ENCODE results near the gene ACSL6. TPM values are rescaled to one million over a fixed set of nuclear protein-coding genes. Genes with fewer than 3 reads are reported as not detected.

Gene ACSL6
- total RNA-seq, 1 experiment from 2014 or later = not detected

- DNase-seq (ENCODE audit: low read depth) = no peak
- in situ Hi-C loops (cut with HindIII; ENCODE audit: low pct_unique_long_range_greater_than_20kb, low sequenced_read_pairs) = no loop called here
Measured at GRCh38 chr5:132050136-132050535, 38.7 kb upstream of the ACSL6 start.

DNA sequence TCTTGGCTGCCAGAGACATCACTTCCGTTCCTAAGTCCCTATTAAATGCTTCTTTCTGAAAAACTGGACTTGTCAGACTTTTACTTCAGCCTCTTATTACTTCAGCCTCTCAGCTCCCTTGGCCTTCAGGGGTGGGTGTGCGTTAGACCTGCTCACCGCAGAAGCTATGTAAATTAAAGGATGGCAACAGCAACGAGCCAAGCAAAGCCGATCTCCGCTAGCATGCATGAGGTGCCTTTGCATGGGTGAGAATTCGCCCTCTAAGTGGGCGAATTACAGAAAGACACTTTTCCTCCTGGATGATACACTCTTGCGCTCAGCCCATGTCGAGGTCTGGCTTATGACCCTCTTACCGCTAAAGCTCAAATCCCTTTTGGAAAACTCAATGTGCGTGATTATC is 38.1 kb upstream of the ACSL6 start:
- in situ Hi-C loops (cut with HindIII; ENCODE audit: low pct_unique_long_range_greater_than_20kb, low sequenced_read_pairs) = no loop called here
- no peak for DNase-seq (ENCODE audit: low read depth)

GRCh38 chr5:132049093-132049492 is 37.6 kb upstream of the ACSL6 start:
- in situ Hi-C loops (cut with HindIII; ENCODE audit: low pct_unique_long_range_greater_than_20kb, low sequenced_read_pairs) = no loop called here
- no peak for DNase-seq (ENCODE audit: low read depth)

DNA sequence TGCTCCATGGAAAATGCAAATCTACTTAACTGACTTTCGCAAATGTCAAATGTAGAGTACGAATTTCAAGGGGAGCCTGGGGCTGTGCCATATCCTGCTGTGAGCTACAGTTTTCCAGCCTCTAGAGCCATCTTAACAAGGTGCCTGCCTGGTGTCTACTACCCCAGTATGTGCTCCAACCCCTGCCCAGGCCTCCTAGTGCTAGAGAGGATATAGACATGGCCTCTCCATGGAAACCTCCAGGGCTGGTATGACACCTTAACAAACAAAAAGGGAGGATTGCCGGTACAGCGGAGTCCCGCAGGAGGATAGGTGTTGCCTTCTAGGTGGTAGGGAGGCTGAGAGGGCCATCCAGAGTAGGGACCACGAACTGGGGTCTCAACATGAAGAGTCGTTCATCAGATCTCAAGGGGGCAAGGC is 35.4 kb upstream of the ACSL6 start:
- in situ Hi-C loops (cut with HindIII; ENCODE audit: low pct_unique_long_range_greater_than_20kb, low sequenced_read_pairs) = no loop called here

GRCh38 chr5:132044207-132044606 is 32.7 kb upstream of the ACSL6 start:
- DNase-seq (ENCODE audit: low read depth) = no peak
- in situ Hi-C loops (cut with HindIII; ENCODE audit: low pct_unique_long_range_greater_than_20kb, low sequenced_read_pairs) = no loop called here

More for the DNA sequence above, 35.4 kb upstream of the ACSL6 start:
- no peak for DNase-seq (ENCODE audit: low read depth)

GRCh38 chr5:132037353-132037752 is 25.9 kb upstream of the ACSL6 start:
- in situ Hi-C loops (cut with HindIII; ENCODE audit: low pct_unique_long_range_greater_than_20kb, low sequenced_read_pairs) = no loop called here
- DNase-seq (ENCODE audit: low read depth) = no peak

- in situ Hi-C loops (cut with HindIII; ENCODE audit: low pct_unique_long_range_greater_than_20kb, low sequenced_read_pairs) = no loop called here
Measured at GRCh38 chr5:132033122-132033521, 21.7 kb upstream of the ACSL6 start.

DNA sequence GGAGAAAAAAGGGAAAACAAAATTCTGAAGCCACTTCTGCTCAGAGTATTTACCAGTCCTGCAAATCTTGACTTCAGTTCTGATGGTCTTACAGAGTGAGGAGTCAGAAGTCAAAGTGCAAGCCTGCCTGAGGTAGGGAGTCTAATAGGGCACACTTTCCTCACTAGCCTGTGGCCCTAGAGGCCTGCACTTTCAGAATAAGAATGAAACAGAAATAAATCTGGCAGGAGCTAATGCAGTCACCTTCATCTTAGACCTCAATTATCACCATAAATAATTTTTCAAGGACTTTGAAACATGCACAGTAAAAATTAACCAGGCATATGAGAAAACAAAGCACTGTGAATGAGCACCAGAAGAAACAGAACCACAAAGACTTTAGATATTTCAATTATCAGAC is 20.7 kb upstream of the ACSL6 start:
- in situ Hi-C loops (cut with HindIII; ENCODE audit: low pct_unique_long_range_greater_than_20kb, low sequenced_read_pairs) = no loop called here
- no peak for DNase-seq (ENCODE audit: low read depth)

More at GRCh38 chr5:132033122-132033521, 21.7 kb upstream of the ACSL6 start:
- DNase-seq (ENCODE audit: low read depth) = no peak

GRCh38 chr5:132030610-132031009 is 19.2 kb upstream of the ACSL6 start:
- in situ Hi-C loops (cut with HindIII; ENCODE audit: low pct_unique_long_range_greater_than_20kb, low sequenced_read_pairs) = no loop called here
- DNase-seq (ENCODE audit: low read depth) = no peak

- DNase-seq (ENCODE audit: low read depth) = no peak
- in situ Hi-C loops (cut with HindIII; ENCODE audit: low pct_unique_long_range_greater_than_20kb, low sequenced_read_pairs) = no loop called here
Measured at GRCh38 chr5:132029609-132030330, 18.3 kb upstream of the ACSL6 start.

DNA sequence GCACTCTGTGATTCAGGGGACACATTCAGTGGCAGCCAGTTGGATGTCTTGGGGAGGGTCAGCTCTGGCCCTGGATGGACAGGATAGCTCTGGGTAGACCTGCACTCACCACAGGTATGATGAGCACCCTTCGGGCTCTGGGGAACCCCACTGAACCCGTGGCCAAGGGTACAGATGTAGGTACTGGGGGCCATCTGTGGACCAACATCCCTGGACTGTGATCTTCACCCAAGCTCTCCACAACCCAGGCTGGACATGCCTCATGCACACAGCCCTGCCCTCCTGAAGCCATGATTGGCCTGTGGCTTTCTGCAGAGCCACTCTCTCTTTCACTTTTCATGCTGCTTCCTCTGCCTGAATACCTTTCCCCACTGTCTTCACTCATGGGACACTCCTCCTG is 15.6 kb upstream of the ACSL6 start:
- DNase-seq (ENCODE audit: low read depth) = no peak
- in situ Hi-C loops (cut with HindIII; ENCODE audit: low pct_unique_long_range_greater_than_20kb, low sequenced_read_pairs) = no loop called here

DNA sequence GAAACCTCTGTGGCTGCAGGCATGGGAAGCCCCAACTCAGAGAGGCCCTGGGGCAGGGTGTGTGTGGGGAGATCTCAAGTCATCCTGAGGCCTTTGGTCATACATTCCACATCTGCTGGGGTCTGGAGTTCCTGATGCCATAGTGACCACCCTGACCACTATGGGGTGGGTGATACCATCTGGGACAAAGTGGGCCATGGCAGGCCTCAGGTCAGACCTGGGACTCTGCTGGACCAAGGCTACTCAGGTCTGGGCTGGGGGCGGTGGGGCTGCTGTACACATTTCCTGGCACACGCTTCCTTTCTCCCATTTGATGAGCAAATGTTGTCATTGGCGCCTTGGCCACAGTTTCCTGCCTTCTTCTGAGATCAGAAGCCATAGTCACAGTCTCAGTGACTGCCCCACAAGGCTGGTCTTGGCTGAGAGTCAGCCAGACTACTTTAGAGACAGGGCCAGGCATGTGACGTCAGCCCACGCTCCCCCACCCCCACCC is 15.1 kb upstream of the ACSL6 start:
- in situ Hi-C loops (cut with HindIII; ENCODE audit: low pct_unique_long_range_greater_than_20kb, low sequenced_read_pairs) = no loop called here

DNA sequence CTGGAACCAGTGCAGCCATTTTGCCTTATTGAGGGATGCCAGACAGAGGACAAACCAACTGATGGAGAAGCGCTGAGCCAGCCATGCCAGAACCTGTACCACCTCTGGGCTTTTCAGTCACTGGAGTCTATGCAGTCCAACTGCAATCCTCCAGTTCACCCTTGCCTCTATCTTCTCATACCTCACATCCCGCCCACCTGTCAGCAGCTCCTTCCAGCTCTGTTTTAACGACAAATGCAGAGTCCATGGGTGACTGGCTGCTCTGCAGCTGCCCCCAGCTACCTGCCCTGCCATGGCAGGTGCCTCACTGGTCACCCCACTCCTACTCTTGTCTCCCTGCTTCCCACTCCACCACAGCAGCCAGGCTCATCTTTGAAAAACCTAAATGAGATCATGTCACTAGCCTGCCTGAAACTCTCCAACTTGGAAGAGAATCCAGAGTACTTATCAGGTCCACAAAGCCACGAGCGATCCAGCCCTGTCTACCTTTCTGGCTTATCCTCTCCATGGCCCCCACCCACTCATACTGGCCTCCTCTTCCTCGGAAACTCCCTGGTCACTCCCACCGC is 14.0 kb upstream of the ACSL6 start:
- no peak for DNase-seq (ENCODE audit: low read depth)
- in situ Hi-C loops (cut with HindIII; ENCODE audit: low pct_unique_long_range_greater_than_20kb, low sequenced_read_pairs) = no loop called here

More for the DNA sequence above, 15.1 kb upstream of the ACSL6 start:
- DNase-seq (ENCODE audit: low read depth) = no peak

- in situ Hi-C loops (cut with HindIII; ENCODE audit: low pct_unique_long_range_greater_than_20kb, low sequenced_read_pairs) = no loop called here
- no peak for DNase-seq (ENCODE audit: low read depth)
Measured at GRCh38 chr5:132024789-132025402, 13.4 kb upstream of the ACSL6 start.

DNA sequence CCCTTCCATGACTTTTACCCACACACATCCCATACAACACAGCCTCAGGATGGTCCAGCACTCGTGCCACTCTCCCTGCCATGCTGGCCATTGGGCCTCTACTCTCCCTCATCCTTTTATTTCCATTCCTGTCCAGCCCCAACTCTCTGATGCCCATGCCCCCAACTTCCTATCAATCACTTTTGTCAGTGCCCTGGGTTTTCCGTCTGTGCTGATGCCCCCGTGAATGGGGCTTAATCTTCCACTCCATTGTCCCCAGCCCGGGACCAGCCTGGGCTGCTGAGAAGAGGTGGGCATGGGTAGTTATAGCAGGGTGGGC is 12.6 kb upstream of the ACSL6 start:
- in situ Hi-C loops (cut with HindIII; ENCODE audit: low pct_unique_long_range_greater_than_20kb, low sequenced_read_pairs) = no loop called here
- DNase-seq (ENCODE audit: low read depth) = no peak

GRCh38 chr5:132023258-132024116 is 12.0 kb upstream of the ACSL6 start:
- in situ Hi-C loops (cut with HindIII; ENCODE audit: low pct_unique_long_range_greater_than_20kb, low sequenced_read_pairs) = no loop called here
- no peak for DNase-seq (ENCODE audit: low read depth)

GRCh38 chr5:132022737-132023136 is 11.3 kb upstream of the ACSL6 start:
- in situ Hi-C loops (cut with HindIII; ENCODE audit: low pct_unique_long_range_greater_than_20kb, low sequenced_read_pairs) = no loop called here
- DNase-seq (ENCODE audit: low read depth) = no peak

GRCh38 chr5:132021654-132022053 is 10.2 kb upstream of the ACSL6 start:
- DNase-seq (ENCODE audit: low read depth) = no peak
- in situ Hi-C loops (cut with HindIII; ENCODE audit: low pct_unique_long_range_greater_than_20kb, low sequenced_read_pairs) = no loop called here
